Stimulated activated CD8-positive, alpha-beta memory T cell treated with anti-CD3 and anti-CD28 coated beads, Interleukin-7, amount 100 ng/mL, for 4 hours (primary cell): Measurements from ENCODE around the gene RIN1.
"Not testable (repeated sequence)": the region's sequence is repeated elsewhere in the genome, so short reads cannot be mapped to it uniquely, and the experiment has no call there.

Experiments
- DNase-seq, 2 donors: peaks; one replicate each; pipeline ENCODE4 v3.0.0-alpha.2; 2020; ENCODE audit warnings: low read depth in 2 of 2

Gene RIN1

DNA sequence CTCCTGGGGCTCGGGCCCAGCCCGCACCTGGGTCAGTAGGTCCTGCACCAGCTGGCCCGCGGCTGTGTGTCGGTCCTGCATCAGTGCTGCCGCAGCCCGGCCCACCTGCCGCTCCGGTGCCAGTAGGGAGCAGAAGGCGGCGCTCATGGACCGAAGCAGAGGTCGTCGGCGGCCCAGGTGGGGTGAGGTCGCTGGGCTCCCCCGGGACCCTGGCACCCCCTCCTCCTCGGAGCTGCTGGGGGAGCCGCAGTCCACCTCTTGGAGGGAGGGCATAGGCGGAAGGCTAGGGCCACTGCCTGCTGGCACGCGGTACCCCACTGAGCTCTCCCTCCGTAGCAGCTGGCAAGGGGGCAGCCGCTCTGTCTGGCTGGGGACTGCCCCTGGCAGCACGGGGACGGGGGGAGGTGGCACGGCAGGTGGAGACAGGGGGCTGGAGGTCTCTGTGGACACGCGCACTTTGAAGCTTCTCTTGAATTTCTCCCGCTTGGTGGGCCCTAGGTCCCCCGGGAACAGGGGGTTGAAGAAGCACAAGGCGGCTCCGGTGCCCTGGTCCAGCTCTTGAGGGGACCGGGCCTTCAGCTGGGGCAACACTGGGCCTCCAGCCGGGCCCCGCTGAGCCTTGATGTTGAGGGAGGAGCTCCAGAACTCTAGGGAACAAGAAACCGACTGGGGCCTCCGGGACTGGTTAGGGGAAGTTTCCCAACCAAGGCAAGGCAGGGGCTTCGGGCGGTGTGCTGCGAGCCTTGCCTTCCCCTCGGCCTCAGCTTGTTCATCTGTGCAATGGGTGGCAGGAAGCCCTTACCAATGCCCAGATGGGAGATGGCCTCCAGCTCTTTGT, 1.4 kb downstream of the RIN1 start:
- DNase-seq = no peak

DNA sequence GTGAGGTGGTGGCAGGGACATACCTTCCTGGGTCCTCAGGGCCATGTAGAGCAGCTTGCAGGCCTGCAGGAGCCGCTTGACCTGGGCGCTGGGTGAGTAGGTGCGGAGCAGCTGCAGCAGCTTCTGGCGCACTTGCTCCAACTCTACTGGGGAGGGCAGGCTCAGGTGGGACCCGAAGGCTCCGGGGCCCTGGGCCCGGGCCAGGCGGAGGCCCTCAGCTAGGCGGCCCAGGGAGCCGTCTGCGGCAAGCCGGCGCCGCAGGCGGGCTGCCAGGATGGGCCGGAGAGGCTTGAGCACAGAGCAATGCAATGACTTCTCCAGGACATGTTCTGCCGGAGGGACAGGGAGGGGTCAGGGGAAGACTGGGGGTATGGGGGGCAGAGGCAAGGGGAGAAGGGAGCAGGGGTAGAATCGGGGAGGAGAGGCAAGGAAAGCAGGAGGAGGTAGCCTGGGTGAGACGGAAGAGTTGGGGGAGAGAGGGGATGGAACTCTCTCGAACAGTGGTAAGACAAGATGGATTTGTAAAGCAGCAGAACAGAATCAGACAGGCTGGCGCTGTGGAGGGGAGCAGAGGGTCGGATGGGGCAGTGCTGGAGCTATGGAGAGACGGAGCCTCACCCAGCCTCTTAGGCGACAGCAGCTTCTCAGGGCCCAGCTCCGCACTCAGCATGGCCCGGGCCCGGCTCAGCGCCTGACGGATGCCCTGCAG, 2.2 kb downstream of the RIN1 start:
- no peak for DNase-seq

DNA sequence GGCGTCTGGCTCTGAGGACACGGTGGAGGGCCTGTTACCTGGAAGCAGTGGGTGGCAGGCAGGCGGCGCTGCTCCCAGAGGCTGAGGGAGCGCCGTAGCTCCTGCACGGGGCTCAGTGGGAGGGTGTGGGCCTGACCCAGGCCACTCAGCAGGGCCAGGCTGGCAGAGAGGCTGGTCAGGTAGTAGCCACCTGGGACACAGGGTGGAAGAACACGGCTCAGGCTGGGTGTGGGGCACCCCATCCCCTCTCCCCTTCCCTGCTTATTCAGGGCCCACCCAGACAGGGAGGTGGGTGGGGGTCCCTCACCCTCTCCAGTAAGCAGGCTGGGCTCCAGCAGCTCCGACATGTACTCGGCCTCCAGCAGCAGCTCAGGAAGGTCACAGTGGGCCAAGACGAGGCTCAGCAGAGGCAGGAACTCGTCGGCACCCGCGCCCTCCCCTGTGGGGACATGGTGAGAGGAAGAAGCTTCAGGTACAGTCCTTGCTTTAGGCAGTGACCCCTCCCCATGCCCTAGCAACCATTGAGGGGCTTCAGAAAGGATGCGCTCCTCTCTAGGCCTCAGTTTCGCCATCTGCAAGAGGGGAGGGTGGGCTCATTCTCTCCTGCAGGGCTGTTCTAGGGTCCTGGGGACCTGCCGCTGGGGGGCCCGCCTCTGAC, 2.9 kb downstream of the RIN1 start:
- no peak for DNase-seq

DNA sequence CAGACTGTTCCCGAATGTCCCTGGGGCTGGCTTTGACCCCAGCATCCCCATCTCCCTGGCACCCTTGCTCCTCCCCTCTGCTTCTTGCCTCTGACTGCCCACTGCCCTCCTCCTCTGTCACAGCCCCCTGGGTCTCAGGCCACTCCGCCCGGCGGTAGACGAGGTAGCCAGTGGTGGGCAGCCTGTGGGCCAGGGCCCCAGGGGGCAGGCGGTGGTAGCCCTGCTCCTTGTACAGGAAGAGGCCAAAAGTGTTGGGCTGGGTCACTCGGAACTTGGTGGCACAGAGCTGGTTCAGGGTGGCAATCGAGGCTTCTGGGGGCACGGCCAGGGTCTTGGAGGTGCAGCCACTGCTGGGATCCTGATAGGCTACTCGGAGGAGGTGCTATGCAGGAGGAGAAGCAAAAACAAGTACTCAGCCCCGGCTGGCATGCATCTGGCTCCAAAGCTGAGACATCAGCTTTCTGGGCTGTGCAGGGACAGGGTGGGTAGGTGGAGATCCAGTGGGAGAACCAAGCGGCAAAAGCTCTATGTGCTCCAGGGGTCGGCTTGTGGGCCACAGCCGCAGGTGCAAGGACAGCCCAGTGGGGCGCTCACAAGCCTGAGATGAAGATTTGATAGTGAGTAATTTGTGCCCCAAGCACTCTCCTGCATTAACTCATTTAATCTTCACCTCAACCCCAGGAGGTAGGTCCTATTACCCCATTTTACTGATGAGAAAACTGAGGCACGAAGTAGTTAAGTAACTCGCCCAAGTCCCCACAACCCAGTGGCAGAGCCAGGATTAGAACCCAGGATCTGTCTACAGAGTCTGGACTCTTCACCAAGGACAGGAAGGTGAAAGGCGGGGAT, 3.6 kb downstream of the RIN1 start:
- no peak for DNase-seq

DNA sequence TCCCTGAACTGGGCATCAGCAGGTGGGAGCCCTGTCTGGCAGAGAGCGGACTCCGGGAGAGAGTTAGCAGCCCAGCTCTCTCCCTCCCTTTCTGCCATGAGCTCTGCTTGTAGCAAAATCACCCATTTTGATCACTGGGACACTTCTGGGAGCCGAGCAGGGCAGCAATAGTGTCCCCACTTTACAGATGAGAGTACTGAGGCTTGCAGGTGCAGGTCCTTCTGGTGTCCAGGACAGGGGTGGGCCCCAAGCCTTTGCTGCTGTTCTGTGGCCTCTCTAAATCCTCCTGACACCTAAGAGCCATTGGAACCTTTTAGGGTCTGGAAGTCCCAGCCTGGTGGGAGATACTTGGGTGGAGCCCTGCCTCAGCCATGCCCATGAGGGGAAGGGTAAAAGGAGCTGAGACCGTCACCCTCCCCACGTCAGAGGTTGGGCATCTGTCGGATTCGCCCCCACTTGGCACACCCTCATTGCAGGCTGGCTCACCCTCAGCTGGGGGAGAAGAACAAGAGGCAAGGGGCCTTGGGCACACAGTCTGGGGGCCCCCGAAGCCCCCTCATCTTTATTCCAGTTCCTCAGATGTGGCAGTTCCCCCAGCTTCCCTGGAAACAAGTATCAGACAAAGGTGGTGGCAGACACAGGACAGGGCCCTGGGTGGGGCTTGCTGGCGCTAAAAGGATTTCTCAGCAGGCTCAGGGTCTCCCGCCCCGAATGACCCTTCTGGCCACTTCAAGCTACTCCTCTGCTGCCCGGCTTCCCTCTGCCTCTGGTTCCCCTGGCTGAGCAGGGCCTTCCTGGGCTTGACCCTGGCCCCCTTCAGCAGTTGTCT, 4.5 kb downstream of the RIN1 start:
- DNase-seq = no peak

DNA sequence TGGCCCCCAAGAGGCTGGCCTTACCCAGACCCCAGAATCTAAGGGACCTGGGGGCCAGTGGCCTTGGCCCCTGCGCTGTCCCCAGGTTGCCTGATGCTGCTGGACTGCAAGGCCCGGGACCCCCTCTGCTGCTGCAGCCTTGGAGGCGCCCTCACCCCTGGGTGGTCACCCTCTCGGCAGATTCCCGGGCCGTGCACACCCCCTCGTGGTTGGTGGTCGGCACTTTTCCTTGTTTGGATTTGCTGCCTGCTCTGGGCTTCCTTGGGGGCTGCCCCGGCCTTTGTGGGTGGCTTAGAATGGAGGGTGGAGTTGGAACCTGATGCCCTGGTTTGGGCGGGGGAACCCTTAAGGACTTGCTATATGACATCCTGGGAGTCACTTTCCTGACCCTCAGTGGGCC, 5.3 kb downstream of the RIN1 start:
- DNase-seq = no peak

DNA sequence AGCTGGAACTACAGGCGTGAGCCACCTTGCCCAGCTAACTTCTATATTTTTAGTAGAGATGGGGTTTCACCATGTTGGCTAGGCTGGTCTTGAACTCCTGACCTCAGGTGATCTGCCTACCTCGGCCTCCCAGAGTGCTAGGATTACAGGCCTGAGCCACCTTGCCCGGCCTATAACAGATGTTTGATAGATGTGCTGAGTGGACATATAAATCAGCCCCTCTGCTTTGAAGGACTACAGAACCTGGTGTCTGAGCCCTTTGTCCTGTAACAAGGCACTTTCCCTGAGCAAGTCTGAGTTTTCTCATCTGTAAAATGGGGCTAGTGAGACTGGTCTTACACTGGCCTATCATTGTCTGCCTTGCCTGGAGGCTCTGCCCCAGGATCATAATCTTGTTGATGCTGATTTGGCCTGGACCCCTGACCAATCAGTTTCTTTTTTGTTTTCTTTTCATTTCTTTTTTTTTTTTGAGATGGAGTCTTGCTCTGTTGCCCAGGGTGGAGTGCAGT, 7.0 kb downstream of the RIN1 start:
- DNase-seq = no peak

DNA sequence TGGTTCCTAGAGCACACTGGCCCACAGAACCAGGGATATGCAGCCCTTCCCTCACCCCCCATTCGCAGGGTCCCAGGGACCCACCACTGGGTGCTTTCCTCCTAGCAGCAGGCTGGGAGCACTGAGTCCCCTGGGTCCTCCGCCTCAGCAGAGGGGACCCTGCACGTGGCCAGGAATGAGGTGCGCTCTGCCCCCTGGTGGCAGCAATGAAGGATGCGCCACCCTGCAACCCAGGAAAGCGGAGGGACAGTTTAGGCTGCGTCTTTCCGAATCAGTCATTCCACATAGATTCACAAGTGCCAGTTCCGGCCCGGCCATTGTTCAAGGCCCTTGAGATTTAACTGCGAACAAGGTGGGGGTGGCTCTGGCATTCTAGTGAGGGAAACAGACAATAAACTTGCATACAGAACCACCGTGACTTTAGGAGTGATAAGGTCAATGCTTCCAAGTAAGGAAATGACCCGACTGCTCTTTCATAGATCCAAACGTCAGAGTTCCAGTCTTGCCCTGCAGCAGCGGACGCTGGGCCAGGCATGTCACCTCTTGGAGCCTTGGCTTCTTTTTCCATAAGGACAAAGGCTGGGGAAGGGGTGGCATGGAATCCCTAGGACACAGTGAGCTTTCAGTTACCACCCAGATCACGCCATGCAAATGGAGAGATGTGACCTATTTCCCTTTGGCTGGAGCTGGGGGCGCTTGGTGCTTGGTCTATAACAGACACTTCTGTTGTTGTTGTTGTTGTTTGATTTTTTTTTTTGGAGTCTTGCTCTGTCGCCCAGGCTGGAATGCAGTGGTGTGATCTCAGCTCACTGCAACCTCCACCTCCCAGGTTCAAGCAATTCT, 7.7 kb downstream of the RIN1 start:
- DNase-seq = peak; percentile 56 to 68

DNA sequence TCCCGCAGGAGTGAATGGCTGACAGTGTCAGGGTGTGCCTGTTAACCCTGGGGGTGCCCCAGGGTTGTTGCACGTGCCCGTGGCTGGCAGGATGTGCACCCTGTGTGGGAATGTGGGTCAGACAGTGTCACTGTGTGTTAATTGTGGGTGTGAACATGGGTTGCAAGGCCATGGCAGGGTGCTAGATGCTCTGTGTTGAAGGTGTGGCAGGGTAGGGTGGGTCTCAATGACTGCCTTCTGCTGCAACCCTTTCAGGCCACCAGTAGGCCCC, 8.3 kb downstream of the RIN1 start:
- peak; percentile 26 to 32 for DNase-seq

DNA sequence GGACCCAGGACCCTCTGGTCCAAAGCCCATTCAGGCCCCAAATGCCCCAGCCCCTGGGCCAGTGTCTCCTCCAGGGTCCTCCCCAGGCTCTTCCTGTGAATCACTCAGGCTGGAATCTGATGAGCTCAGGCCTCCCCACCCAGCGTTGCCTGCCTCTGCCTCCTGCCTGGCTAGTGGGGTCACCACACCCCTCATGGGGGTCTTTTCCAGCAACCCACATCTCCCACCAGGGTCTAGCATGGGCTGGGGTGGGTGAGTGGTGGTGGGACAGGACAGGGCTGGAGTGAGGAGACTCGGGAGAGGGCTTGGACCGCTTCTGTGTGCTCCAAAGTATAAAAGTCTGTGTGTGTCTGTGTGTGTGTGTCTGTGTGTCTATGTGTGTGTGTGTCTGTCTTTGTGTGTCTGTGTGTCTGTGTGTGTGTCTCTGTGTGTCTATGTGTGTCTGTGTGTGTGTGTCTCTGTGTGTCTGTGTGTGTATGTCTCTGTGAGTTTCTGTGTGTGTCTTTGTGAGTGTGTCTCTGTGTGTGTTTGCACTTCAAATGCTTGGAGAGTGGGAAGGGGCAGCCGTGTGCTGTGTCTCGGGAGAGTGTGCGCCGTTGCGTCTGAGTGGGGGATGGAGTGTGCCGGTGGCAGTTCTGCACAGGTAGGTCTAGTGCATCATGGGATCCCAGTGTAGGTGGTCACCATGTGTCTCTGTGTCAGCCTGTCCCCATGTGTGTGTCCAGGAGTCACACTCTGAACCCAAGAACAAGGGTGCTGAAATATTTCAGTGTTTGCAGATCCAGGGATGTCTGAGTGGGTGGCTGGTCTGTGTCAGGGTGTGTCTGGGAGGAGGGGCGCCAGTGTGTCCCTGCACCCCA, 8.8 kb downstream of the RIN1 start:
- DNase-seq = no peak

DNA sequence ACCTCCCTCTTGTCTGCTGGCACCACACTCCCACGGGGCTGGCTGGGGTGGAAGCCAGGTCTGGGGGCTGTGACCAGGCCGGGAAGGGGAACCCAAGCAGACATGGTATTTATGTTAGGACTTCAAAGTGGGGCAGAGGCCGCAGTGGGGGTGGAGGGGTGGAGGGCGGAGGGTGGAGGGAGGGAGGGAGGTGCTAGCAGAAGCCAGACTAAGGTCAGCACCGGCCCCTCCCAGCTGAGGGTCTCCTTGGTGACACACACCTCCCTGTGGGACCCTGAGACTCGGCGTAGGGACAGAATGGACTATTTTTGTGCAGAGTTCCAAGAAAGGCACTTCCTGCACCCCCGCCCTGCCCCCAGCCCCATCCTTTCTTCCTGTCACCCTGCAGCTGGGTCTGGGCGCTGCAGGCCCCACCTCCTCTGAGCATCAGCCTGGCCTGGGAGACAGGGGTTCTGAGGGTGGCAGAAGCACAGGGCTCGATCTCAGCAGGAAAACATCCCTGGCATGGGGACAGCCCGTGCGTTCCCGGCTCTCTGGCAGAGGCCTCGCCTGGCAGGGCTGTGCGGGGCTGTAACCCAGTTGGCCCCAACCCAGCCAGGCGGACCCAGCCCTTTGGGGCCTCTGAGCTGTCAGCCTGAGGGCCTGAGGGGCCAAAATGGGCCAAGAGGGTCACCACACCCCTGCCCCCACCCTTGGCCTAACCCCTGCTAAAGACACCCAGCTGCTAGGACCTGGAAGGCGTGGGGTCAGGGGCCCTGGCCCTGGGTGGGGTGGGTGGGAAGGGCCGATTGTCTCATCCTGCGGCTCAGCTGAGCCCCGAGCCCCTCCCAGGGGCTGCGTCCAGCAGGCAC, 9.7 kb downstream of the RIN1 start:
- DNase-seq = peak in 1 of 2 donors; percentile 39

DNA sequence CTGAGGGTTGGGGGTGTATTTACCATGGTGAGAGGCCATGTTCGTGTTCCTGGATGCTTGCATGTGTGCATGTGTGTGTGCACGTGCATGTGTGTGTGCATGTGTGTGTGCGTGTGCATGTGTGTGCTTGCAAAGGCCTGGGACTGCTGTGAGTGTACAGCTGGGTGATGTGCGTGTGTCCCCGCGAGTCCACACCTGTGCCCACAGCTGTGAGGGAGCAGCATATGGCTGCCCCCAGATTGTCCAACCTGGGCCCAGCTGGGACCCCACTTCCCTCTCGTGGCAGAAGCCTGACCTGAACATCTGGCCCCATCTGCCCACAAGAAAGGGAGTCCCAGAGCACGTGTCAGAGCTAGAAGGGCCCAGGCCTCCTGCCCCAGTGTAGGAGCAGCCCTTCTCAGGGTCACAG, 11.0 kb downstream of the RIN1 start:
- DNase-seq = no peak

DNA sequence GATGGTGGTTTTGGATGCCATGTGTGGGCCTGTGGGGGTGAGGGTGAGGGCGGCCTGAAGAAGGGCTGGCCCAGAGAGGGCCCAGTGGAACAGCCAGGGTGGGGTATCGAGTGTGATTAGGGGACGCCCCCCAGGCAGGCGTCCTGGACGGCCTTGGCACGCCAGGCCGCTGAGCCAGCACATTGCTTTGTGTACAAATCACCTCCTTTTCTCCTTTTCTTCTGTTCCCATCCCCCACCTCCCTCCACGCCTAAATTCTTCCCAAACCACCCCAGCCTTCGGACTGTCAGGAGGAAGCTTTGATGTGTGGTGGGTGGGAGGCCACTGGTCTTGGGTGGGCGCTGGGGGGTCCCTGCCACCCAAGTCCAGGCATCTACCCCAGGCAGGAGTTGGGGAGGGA, 11.6 kb downstream of the RIN1 start:
- no peak for DNase-seq

DNA sequence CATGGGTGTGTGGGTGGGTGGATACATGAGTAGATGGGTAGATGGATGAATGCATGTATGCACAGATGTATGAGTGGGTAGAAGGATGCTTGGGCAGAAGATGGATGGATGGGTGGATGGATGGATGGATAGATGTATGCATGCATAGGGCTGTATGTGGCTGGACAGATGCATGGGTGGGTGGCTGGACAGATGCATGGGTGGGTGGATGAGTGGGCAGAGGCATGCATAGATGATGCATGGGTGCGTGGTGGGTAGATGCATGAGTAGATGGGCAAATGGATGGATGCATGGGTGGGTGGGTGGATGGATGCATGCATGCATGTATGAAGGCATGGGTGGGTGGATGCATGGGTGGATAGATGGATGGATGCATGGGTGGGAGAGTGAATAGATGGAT, 12.6 kb downstream of the RIN1 start:
- no peak for DNase-seq

DNA sequence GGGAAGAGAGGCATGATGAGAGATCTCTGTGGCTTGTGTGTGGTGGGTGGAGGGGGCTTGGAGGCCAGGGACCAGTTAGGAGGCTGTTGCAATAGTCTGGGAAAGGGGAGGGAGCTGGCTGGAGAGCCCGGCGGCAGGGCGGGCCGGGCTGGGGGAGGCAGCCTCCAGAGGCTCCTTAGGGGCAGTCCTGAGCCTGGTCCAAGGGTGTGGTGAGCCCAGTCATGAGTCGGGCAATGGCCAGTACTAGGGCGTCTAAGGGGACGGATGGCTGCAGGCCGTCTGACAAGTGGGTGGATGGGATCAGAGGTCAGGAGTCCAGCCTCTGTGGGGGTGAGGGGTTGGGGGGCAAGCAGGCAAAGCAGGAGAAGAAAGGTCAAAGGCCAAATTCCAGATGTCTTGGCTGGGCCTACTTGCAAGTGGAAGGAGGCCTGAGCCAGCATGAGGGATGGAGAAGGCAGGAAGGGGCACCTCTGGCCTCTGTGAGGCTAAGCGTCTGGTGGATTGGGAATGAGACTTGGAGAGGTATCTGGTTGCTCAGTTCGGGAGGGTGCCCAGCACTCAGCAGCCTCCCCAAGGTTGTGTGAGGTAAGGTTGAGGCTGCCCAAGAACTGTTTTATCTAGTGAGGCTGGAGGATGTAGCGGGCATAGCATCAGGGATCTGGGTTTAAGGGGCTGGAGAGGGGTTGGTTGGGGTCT, 13.4 kb downstream of the RIN1 start:
- no peak for DNase-seq

DNA sequence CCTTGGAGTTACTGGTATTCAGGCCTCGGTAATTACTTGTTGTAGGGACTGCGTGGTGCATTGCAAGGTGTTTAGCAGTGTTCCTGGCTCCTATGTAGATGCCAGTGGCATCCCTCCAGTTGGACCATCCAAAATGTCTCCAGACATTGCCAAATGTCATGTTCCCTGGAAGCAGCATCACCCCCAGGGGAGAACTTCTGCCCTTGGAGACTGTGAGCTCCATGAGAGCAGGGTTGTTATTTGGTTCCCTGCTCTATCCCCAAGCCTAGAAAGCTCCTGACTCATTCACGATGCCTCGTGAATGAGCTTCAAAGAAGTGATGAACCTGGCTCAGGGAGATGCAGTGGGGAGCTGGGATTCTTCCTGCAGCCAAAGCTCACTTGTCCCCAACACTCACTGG, 14.6 kb downstream of the RIN1 start:
- DNase-seq = no peak

DNA sequence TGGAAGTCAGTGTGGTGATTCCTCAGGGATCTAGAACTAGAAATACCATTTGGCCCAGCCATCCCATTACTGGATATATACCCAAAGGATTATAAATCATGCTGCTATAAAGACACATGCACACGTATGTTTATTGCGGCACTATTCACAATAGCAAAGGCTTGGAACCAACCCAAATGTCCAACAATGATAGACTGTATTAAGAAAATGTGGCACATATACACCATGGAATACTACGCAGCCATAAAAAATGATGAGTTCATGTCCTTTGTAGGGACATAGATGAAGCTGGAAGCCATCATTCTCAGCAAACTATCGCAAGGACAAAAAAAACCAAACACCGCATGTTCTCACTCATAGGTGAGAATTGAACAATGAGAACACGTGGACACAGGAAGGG, 15.5 kb downstream of the RIN1 start:
- not testable (repeated sequence) for DNase-seq

DNA sequence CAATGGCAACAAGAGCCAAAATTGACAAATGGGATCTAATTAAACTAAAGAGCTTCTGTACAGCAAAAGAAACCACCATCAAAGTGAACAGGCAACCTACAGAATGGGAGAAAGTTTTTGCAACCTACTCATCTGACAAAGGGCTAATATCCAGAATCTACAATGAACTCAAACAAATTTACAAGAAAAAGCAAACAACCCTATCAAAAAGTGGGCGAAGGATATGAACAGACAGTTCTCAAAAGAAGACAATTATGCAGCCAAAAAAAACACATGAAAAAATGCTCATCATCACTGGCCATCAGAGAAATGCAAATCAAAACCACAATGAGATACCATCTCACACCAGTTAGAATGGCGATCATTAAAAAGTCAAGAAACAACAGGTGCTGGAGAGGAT, 15.9 kb downstream of the RIN1 start:
- not testable (repeated sequence) for DNase-seq
